ENCODE data around the gene CYP2A6.
"Not testable (repeated sequence)": the region's sequence is repeated elsewhere in the genome, so short reads cannot be mapped to it uniquely, and the experiment has no call there.

CYP2A6 gene, protein sequence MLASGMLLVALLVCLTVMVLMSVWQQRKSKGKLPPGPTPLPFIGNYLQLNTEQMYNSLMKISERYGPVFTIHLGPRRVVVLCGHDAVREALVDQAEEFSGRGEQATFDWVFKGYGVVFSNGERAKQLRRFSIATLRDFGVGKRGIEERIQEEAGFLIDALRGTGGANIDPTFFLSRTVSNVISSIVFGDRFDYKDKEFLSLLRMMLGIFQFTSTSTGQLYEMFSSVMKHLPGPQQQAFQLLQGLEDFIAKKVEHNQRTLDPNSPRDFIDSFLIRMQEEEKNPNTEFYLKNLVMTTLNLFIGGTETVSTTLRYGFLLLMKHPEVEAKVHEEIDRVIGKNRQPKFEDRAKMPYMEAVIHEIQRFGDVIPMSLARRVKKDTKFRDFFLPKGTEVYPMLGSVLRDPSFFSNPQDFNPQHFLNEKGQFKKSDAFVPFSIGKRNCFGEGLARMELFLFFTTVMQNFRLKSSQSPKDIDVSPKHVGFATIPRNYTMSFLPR

DNA sequence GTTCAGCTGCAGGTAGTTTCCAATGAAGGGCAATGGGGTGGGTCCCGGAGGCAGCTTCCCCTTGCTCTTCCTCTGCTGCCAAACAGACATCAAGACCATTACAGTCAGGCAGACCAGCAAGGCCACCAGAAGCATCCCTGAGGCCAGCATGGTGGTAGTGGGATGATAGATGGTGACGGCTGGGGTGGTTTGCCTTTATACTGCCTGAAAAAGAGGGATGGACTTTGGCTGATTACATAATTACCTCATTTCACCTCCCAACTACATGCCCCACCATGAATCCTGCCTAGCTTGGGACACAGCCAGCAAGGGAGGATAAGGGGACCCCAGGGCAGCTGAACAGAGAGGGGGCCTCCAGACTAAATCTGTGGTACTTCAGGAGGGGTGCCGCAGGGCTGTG is at the start of gene CYP2A6:
Gene CYP2A6, minus strand, starts transcription at position 171 of the 400 bp plus-strand sequence. Its CDS starts 21 bp downstream, at position 150.
- DNase-seq = not testable (repeated sequence)

DNA sequence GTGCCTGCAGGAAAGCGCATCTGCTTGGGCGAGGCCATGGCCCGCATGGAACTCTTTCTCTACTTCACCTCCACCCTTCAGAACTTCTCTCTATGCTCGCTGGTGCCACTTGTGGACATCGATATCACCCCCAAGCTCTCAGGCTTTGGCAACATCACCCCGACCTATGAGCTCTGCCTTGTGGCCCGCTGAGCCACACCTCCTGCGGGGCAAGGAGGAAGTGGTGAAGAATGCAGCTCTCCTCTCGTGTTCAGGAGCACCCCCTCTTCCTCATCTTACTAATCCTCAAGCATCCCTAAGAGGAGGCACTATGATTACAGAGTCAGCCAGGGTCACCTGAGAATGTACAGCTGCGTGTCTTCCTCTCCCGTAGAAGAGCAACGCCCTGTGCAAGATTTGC is 49.7 kb upstream of the CYP2A6 start:
- DNase-seq = not testable (repeated sequence)

DNA sequence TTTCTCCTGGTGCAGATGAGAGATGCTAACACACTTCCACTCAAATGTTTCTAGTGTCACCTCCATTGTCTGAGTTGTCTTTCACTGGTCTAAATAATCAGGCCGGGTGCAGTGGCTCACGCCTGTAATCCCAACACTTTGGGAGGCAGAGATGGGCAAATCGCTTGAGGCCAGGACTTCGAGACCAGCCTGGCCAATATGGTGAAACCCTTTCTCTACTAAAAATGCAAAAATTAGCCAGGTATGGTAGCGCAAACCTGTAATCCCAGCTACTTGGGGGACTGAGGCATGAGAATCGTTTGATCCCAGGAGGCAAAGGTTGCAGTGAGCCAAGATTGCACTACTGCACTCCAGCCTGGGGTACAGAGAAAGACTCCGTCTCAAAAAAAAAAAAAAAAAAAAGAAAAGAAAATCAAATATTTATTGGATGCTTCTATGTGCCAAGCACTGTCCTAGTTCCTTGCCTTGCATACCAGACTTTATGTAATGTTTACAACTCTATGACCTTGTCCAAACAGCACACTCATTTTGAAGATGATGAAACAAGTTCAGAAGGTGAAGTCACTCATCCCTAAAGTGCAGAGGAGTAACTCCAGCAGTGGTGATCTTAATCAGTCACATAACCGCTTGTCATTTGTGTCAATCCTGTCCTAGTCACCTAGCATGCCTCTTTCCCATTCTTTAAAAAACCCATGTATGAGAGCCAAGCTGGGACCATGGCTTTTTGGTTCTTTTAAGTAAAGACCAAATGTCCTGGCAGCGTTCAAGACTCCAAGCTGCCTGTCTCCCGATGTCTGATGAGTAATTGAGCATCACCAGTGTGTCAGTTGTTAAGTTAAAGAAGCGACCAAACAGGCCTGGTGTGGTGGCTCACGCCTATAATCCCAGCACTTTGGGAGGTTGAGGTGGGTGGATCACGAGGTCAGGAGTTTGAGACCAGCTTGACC is 46.9 kb upstream of the CYP2A6 start:
- not testable (repeated sequence) for DNase-seq

DNA sequence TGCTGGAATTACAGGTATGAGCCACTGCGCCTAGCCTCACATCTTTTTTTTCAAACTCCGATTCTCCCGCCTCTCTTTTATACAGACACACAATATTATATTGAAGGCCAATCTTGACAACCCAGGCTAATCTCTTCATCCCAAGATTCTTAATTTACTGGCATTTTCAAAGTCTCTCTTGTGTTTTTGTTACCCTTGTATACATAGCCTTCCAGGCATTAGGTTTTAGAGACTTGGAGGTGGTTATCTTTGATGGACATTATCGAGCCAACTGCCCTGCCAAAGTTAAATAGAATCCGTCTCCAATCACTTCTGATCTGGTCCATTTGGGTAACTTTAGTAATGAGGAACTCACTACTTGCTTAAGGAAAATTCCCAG is 46.2 kb upstream of the CYP2A6 start:
- DNase-seq = no peak

DNA sequence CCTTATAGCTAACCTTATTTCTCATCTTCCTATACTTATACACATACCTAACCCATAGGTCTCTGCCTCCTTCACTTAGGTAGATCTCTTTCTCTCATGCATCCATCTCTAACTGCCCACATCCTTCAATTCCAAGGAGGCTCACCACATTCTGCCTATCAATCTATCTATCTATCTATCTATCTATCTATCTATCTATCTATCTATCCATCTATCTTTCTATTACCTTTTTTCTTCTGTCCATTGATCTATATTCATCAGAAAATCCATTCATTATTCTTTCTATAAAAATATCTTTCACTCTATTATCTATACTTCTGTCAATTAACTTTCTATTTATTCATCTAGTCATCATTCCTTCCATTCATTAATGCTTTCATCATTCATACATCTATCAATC is 42.9 kb upstream of the CYP2A6 start:
- DNase-seq = no peak

DNA sequence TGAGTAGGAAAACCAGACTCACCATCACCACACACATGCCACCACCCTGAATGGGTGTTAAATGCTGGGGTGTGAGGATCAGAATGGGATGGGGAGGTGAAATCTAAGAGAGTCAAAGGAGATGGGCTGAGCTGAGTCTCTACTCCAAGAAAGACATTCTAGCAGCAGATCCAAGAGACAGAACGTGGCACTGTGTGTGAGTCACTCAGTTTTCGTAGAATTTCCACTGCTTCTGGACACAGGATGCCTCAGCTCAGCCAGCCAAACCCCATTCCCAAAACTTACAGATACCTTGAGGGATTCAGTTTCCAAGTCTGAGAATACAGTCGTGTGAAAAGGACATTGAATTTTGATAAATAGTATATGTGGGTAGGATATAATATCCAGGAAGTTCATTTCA is 39.1 kb upstream of the CYP2A6 start:
- DNase-seq = no peak

DNA sequence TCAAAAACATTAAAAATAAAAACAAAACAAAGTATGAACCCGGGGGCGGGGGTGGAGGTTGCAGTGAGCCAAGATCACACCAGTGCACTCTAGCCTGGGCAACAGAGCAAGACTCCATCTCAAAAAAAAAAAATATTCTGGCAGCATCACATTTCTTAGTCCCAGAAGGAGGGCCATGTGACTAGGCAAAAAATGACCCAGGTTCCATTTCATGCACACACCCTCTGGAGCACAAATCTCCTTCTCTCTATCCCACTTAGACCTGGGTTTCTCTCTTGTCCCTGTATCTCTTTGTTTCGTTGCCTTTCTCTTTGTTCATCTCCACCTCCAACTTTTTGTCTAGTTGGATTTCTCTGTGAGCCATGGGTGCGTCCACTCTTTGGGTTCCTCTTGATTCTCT is 37.9 kb upstream of the CYP2A6 start:
- no peak for DNase-seq

DNA sequence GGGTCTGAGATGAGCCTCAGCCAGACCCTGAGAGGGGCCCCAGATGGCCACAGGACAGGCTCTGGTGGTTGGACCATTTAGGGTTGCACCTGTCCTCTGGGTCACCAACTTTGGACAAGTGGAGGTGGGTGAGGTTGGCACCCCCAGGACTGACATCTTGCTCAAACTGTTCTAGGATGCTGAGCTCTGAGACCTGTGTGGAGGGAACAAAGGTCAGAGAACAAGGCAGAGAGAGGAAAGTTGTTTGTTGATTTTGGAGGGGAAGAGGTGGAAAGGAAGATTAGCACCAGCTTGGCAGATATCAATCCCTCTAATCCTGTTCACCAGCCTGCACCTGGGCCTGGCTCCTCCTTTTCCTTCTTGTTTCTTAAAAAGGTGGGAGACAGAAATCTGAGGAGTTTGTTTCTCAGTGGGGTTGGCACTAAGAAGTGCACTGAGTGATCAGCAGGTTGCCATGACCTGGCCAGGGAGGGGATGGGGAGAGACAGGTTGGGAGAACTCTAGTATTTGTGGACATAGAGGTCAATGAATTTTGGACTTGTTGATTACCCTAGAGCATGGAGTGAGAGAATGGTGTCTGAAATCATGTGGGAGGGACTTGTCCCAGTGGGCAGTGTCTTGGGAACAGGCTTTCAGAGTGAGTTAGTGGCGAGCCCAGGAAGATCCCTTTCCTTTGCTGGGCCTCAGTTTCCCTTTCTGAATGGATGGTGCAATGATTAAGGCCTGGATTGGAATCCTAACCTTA is 34.1 kb upstream of the CYP2A6 start:
- DNase-seq = not testable (repeated sequence)

DNA sequence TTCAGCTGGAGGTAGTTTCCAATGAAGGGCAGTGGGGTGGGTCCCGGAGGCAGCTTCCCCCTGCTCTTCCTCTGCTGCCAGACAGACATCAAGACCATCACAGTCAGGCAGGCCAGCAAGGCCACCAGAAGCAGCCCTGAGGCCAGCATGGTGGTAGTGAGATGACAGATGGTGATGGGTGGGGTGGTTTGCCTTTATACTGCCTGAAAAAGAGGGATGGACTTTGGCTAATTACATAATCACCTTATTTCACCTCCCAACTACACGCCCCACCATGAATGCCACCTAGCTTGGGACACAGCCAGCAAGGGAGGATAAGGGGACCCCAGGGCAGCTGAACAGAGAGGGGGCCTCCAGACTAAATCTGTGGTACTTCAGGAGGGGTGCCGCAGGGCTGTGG is 31.8 kb upstream of the CYP2A6 start, which contains the start of gene CYP2A7:
Gene CYP2A7, minus strand, starts transcription at position 170 of the 400 bp plus-strand sequence. Its CDS starts 21 bp downstream, at position 149.
- DNase-seq = not testable (repeated sequence)

DNA sequence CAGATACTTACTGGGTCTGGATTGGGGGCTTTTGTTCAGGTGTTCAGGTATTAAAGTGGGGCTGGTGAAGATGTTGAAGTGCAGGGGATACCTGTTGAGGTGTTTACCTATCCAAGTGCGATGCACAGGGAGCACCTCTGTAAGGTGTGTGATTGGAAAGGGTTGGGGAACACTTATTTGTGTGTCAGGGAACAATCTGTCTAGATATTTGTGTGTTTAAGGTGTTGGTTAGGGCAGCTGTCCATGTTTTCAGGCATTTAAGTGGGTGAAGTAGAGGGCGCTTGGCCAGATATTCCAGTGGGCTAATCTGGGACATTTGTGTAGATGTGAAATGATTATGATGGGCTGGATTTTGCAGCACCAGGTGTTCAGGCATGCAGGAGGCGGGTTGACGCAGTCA is 29.1 kb upstream of the CYP2A6 start:
- DNase-seq = not testable (repeated sequence)

DNA sequence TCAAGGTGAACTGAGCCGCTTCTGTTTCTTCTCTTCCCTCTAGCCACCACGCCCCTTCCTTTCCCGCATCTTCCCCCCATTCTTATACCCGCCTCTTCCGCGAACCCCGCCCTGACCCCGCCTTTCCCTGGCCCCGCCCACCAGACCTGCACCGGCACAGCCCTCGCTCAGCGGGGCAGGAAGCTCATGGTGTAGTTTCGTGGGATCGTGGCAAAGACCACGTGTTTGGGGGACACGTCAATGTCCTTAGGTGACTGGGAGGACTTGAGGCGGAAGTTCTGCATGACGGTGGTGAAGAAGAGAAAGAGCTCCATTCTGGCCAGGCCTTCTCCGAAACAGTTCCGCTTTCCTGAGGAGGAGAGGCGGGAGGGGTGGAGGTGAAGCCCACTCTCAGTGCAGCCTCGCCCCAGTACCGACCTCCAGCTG is 25.3 kb upstream of the CYP2A6 start:
- peak; percentile 84 for DNase-seq

DNA sequence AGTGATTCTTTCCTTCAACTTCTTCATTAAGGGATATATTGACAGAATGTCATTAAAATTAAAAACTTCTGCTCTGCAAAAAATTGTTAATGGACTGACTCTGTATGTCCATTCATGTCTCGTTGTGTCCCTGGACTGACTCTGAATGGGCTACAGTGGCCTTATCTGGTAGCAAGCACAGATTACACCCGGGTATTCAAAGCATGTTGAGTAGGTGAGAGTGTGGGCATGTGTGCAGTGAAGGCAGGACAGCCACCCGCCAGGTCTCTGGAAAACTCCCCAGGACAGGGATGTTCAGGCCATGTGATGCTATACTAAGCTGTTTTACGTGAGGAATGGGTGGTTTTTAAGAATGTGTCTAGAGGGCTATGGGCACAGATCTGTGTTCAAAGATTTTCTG is 24.6 kb upstream of the CYP2A6 start:
- DNase-seq = not testable (repeated sequence)

DNA sequence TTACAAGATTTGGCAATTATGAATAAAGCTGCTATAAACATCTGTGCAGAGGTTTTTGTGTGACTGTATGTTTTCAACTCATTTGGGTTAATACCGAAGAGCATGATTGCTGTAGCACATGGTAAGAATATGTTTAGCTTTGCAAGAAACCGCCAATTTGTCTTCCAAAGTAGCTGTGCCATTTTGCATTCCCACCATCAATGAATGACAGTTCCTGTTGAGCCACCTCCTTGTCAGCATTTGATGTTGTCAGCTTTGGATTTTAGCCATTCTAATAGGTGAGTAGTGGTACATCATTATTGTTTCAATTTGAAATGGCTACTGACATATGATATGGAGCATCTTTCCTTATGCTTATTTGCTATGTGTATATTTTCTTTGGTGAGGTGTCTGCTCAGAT is 23.6 kb upstream of the CYP2A6 start:
- DNase-seq = not testable (repeated sequence)

DNA sequence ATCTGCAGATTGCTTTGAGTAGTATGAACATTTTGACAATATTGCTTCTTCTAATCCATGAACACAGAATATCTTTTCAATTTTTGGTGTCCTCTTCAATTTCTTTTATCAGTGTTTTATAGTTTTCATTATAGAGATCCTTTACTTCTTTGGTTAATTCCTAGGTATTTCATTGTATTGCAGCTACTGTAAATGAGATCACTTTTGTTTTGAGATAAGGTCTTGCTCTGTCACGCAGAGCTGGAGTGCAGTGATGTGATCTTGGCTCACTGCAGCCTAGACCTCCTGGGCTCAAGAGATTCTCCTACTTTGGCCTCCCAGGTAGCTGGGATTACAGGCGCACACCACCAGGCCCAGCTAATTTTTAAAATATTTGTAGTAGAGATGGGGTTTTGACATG is 22.0 kb upstream of the CYP2A6 start:
- no peak for DNase-seq

DNA sequence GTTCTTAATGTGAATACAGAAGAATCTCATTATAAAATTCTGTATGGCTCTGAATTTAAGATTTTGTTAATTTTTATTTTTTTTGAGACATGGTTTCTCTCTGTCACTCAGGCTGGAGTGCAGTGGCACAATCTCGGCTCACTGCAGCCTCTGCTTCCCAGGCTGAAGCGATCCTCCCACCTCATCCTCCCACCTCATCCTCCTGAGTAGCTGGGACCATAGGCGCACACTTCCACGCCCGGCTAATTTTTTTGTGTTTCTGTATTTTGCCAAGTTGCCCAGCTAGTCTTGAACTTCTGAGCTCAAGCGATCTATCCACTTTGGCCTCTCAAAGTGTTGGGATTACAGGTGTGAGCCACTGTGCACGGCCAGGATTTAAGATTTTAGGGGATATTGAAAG is 17.5 kb upstream of the CYP2A6 start:
- no peak for DNase-seq

DNA sequence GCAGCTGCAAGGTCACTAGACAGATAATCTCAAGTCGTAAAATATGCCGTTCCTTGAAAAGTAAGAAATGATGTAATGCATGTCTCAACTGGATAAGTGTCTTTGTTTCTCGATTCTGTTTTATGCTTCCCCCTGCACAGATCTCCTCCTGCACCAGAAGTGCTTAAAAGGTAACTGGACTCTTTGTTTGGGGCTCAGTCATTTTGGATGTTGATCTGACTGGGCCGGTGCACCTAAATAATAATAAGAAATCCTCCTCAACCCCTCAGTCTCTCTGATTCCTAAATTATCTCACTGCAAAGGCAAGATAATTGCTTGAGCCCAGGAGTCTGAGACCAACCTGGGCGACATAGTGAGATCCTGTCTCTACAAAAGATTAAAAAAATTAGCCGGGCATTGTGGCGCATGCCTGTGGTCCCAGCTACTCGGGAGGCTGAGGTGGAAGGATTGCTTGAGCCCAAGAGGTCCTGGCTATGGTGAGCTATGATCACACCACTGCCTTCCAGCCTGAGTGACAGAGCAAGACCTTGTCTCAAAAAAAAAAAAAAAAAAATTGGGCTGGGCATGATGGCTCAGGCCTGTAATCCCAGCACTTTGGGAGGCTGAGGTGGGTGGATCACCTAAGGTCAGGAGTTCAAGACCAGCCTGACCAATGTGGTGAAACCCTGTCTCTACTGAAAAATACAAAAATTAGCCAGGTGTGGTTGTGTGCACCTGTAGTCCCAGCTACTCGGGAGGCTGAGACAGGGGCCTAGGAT is 14.7 kb upstream of the CYP2A6 start:
- DNase-seq = not testable (repeated sequence)

DNA sequence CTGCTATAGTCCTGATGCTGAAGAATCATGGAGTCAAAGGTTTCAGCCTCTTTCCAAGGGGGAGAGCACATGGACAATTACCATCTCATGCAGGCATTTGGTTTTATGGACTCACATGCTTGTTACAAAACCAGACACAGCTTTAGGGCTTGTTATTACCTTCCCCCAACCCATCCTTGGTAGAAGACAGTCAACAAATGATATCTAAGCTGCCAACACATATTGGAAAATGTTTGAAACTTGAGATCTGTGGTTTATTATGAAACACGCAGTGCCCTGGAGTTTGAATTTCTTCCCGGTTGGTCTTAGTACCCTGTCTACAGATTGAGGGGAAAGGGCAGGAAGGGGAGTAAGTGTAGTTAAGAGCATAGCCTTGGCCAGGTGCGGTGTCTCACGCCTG is 12.5 kb upstream of the CYP2A6 start:
- no peak for DNase-seq

DNA sequence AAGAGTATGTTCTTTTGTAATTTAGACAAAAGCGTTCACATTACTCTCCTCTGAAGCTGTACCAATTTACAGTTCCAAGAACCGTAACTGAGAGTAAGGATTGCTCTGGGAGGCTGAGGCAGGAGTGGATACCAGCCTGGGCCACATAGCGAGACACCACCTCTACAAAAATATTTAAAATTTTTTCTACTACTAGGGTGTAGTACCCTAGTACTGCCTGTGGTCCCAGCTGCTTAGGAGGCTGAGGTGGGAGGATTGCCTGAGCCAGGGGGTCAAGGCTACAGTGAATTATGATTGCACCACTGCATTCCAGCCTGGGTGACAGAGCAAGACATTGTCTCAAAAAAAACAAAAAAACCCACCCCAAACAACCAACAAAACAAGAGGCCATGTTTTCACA is 12.1 kb upstream of the CYP2A6 start:
- no peak for DNase-seq

DNA sequence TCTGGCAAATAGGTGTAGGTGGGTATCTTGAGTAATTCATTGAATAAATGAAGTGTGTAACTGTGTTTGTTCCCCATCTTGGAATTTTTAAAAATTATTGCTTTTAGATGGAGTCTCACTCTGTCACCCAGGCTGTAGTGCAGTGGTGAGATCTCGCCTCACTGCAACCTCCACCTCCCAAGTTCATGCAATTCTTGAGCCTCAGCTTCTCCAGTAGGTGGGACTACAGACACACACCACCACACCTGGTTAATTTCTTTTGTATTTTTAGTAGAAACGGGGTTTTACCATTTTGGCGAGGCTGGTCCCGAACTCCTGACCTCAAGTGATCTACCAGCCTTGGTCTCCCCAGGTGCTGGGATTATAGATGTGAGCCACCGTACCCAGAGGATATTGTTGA is 7.9 kb upstream of the CYP2A6 start:
- DNase-seq = no peak

DNA sequence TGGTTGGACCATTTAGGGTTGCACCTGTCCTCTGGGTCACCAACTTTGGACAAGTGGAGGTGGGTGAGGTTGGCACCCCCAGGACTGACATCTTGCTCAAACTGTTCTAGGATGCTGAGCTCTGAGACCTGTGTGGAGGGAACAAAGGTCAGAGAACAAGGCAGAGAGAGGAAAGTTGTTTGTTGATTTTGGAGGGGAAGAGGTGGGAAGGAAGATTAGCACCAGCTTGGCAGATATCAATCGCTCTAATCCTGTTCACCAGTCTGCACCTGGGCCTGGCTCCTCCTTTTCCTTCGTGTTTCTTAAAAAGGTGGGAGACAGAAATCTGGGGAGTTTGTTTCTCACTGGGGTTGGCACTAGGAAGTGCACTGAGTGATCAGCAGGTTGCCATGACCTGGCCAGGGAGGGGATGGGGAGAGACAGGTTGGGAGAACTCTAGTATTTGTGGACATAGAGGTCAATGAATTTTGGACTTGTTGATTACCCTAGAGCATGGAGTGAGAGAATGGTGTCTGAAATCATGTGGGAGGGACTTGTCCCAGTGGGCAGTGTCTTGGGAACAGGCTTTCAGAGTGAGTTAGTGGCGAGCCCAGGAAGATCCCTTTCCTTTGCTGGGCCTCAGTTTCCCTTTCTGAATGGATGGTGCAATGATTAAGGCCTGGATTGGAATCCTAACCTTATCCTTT is 2.4 kb upstream of the CYP2A6 start:
- DNase-seq = not testable (repeated sequence)

DNA sequence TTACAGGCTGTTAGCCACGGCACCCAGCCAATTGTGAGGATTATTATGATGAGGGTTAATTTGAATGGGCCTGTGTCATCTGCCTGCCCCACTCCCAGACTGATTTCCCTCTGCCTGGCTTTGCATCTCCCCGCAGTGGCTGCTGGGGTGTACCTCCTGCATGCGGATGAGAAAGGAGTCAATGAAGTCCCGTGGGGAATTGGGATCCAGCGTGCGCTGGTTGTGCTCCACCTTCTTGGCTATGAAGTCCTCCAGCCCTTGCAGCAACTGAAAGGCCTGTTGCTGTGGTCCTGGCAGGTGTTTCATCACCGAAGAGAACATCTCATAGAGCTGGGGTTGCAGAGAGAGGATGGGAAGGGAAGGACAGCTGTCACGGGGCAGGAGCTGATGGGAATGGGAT is 3.5 kb downstream of the CYP2A6 start:
- not testable (repeated sequence) for DNase-seq

All from activated T-cell treated with anti-CD3 and anti-CD28 coated beads, Interleukin-2, amount 50 U/mL, for 1 hour (primary cell).